ENCODE measurements around the gene PGLYRP3.

Gene PGLYRP3

GRCh38 chr1:153292740-153293479, 19.8 kb downstream of the PGLYRP3 start:
- Histone ChIP-seq H3K4me3 (ENCODE audit: low read length) (no peak overlapping the region), H3K27ac (ENCODE audit: low read depth, low read length) (no peak overlapping the region), H4K20me1 (ENCODE audit: control insufficient read depth, insufficient read depth, low read depth, low read length) (no peaks in the 10 kb centered on the region), H3K36me3 (ENCODE audit: control insufficient read depth, low read length) (no peaks in the 10 kb centered on the region), H3K4me1 (ENCODE audit: control insufficient read depth, low read length) (peaks cover 10% of the 10 kb centered on the region), H3K27me3 (ENCODE audit: control insufficient read depth, low read length) (no peaks in the 10 kb centered on the region), H3K79me2 (ENCODE audit: control insufficient read depth, low read length) (no peaks in the 10 kb centered on the region), H3K9me3 (ENCODE audit: control insufficient read depth, insufficient read depth, low read length) (no peaks in the 10 kb centered on the region), H3K9me2 (replicated peaks; ENCODE audit: control insufficient read depth, low read length) (no peaks in the 10 kb centered on the region), H3F3A (ENCODE audit: control insufficient read depth, insufficient read depth) (no peaks in the 10 kb centered on the region), H3K4me2 (ENCODE audit: low read length) (no peak overlapping the region)
- TF ChIP-seq EZH2phosphoT487 (IDR thresholded peaks at IDR 0.05; ENCODE audit: borderline replicate concordance, low read length) (no peak), CTCF (IDR thresholded peaks at IDR 0.05; ENCODE audit: low read depth, low read length, poor library complexity, severe bottlenecking) (no peak)

GRCh38 chr1:153292185-153292584, 20.6 kb downstream of the PGLYRP3 start:
- Histone ChIP-seq H3K27me3 (ENCODE audit: control insufficient read depth, low read length) (no peaks in the 10 kb centered on the region), H3K27ac (ENCODE audit: low read depth, low read length) (no peak overlapping the region), H3K4me3 (ENCODE audit: low read length) (no peak overlapping the region), H3F3A (ENCODE audit: control insufficient read depth, insufficient read depth) (no peaks in the 10 kb centered on the region), H3K4me2 (ENCODE audit: low read length) (no peak overlapping the region), H3K9me3 (ENCODE audit: control insufficient read depth, insufficient read depth, low read length) (no peaks in the 10 kb centered on the region), H3K9me2 (replicated peaks; ENCODE audit: control insufficient read depth, low read length) (no peaks in the 10 kb centered on the region), H3K79me2 (ENCODE audit: control insufficient read depth, low read length) (no peaks in the 10 kb centered on the region), H3K36me3 (ENCODE audit: control insufficient read depth, low read length) (no peaks in the 10 kb centered on the region), H3K4me1 (ENCODE audit: control insufficient read depth, low read length) (peaks cover 10% of the 10 kb centered on the region), H4K20me1 (ENCODE audit: control insufficient read depth, insufficient read depth, low read depth, low read length) (no peaks in the 10 kb centered on the region)
- no peak for TF ChIP-seq CTCF (IDR thresholded peaks at IDR 0.05; ENCODE audit: low read depth, low read length, poor library complexity, severe bottlenecking)
- no peak for TF ChIP-seq EZH2phosphoT487 (IDR thresholded peaks at IDR 0.05; ENCODE audit: borderline replicate concordance, low read length)

GRCh38 chr1:153291514-153291913, 21.2 kb downstream of the PGLYRP3 start:
- Histone ChIP-seq H3K4me1 (ENCODE audit: control insufficient read depth, low read length) (peaks cover 10% of the 10 kb centered on the region), H3K27ac (ENCODE audit: low read depth, low read length) (no peak overlapping the region), H4K20me1 (ENCODE audit: control insufficient read depth, insufficient read depth, low read depth, low read length) (no peaks in the 10 kb centered on the region), H3K4me2 (ENCODE audit: low read length) (no peak overlapping the region), H3K27me3 (ENCODE audit: control insufficient read depth, low read length) (no peaks in the 10 kb centered on the region), H3K9me2 (replicated peaks; ENCODE audit: control insufficient read depth, low read length) (no peaks in the 10 kb centered on the region), H3K79me2 (ENCODE audit: control insufficient read depth, low read length) (no peaks in the 10 kb centered on the region), H3F3A (ENCODE audit: control insufficient read depth, insufficient read depth) (no peaks in the 10 kb centered on the region), H3K36me3 (ENCODE audit: control insufficient read depth, low read length) (no peaks in the 10 kb centered on the region), H3K9me3 (ENCODE audit: control insufficient read depth, insufficient read depth, low read length) (no peaks in the 10 kb centered on the region), H3K4me3 (ENCODE audit: low read length) (no peak overlapping the region)
- TF ChIP-seq EZH2phosphoT487 (IDR thresholded peaks at IDR 0.05; ENCODE audit: borderline replicate concordance, low read length) (no peak), CTCF (IDR thresholded peaks at IDR 0.05; ENCODE audit: low read depth, low read length, poor library complexity, severe bottlenecking) (no peak)

All from DOHH2 (cell line).